ENCODE results near the gene SGMS2.

Gene SGMS2

GRCh38 chr4:107831140-107831539 is 6.4 kb downstream of the SGMS2 start:
- no peak for DNase-seq

- DNase-seq: no peak
Observed at GRCh38 chr4:107832275-107832807, 7.6 kb downstream of the SGMS2 start.

- no peak for DNase-seq
Observed at GRCh38 chr4:107834241-107834794, 9.6 kb downstream of the SGMS2 start.

GRCh38 chr4:107835406-107835805 is 10.7 kb downstream of the SGMS2 start:
- DNase-seq: no peak

DNA sequence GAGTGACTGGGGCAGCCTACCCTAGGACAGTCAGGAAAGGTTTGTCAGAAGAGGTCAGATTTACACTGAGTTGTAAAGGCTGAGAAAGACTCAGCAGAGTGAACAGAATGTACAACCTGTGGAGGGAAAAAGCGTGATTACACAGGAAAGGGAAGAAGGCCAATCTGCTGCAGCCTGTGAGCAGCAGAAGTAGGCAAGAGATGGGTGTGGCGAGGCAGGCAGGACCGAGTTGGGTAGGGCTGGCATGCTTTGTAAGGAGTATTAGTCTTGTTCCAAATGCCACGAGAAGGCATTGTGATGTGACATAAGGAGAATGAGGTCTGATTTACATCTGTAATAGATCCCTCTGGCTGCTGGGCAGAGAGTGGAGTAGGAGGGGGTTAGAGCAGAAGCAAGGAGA is 12.6 kb downstream of the SGMS2 start:
- DNase-seq: no peak

DNA sequence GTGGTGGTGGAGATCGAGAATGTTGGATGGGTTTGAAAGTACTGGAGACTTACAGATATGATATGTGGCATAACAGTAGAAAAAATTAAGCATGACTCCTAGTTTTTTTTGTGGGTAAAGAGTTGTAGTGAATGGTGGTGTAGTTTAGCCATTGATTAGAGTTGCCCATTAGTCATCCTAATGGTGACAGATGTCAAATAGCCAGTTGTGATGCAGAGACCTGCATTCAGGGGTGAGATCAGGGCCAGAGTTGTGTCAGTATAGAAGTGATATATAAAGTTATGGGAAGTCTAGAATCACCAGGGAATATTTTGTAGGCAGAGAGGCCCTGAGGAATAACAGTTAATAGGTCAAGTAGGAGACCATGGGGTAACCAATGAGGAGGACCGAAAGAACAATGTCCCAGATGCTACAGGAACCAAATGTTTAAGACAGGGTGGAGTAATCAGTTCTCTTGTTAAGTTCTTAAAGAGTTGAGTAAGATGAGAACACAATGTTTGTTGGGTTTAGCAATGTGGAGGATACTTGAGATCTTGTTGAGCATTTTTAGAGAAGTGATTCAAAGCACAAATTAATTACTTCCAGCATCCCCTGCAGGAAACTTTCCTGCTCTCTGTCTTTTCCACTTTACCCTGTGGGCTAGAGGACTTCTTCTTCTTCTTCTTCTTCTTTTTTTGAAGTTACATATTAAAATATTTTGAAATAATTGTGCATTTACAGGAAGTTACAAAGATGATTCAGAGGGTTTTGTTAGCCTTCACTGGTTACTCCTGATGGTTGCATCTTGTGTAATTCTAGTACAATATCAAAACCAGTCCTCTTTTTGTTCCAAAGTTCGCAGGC is 13.3 kb downstream of the SGMS2 start:
- no peak for DNase-seq

DNA sequence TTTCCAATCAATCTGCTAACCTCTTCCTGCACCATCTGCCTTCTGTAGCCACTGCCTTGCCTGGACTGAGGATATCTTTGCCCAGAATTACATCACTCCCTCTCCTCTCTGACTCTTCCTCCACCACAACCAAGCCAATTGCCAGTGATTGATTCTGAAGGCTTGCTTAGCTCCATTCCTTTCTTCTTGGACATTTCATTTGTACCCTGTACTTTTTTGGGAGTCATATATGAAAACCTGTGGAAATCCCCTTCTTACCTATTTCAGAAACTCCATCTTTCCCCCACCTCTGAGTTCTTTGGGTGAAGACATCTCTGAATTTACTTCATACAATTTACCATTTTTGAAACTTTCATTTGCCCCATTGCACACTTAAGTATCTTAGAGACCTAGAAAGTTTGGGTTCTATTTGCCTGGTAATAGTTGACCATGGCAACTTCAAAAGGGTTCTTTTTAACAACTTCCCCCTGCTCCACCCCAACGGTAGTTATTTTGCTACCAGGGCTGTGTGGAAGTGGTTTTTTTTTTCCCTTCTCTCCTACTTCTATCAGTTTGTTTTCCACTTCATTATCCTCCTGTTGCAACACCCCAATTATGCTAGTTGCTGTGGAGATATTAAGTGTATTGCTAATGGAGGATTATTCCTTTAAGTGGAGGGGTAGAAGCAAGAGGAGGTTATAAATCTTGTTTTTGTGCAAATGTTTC is 14.3 kb downstream of the SGMS2 start:
- DNase-seq: no peak

DNA sequence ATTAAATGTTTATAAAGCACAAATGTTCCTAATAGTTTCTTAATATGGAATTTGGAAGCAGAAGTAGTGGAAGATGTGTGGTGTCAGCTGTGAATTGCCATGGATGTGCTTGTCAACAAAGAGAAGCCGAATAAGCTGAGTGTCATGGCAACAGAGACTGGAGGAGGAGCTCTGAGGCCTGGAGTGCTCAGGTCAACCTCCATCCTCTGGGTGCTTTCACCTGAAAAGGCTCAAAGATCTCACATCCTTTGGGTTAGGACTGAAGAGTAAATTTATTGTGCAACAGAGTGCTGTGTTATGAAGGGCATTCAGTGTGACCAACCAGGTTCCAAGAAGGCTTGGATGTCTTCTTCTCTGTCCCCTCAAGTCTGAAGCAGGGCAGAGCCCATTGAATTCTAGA is 18.7 kb downstream of the SGMS2 start:
- no peak for DNase-seq

DNA sequence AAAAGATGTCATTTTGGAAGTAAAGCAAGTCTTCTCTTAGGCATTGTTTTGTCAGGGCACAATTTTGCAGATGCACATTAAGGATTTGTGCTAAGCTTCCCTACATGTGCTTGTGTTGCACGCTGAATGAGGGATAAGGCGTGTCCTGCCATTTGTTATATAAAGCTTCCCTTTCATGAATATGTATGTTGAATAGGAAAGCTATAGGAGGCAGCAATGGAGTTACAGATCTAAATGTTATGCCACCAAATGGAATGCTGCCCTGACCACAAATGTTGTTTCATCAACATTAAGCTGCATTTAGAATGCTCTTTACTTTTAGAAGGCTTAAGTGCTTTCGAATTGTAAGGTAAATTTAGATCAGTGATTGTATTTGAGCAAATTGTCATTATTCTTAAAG is 20.9 kb downstream of the SGMS2 start:
- no peak for DNase-seq

DNA sequence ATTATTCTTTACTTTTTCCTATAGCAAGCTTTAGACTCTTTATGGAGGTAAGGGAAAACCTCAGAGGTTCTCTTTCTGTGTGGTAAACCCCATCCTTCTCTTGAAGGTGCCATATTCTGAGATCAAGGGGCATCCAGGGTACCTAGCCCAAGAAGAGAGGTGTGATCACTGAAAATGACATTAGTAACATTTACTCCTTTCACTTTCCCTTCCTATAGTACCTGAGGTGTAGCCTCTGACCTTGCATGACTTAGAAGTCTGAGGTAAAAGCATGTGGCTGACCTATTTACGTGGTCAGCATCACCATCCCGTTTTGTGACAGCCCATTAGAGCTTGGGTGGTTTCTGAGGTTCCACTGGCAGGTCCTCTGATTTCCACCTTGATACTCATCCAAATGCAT is 25.7 kb downstream of the SGMS2 start:
- no peak for DNase-seq

DNA sequence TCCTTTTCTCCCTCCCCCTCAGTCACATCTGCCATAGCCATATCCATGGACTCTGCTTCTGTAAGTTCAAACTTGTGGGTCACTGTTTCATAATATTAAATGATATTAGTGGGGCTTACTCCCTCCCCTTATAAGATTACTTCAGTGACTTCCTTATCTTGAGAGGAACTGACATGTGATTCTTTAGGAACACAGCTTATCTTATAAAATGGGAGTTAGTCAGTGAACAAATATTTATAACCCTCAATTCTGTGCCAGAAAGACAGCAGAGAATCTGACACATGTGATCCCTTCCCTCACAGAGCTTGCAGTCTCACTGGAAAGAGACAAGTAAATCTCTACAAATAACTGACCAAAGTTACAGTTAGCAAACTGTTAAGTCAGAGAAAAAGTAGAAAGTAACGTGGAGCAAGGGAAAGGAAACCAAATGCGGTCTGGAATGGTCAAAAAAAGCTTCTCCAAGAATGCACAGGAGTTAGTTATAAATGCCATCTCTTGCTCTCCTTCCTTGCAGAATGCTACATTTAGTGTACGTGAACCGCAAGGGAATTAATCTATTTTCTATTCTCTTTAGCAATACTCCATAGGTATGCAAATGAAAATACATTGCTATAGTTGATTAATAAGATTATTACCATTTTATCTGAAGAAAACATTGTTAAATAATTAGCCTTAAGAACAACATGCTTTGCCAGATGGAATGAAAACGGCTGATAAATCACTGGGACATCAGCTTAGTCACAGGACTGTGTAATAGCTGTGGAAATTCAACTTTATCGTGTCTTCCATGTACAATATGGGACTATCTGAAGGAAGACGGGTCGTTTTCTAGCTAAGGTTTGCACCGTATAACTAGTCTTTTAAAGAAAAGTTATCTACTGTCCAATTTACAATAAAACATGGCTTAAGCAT is 29.0 kb downstream of the SGMS2 start:
- no peak for DNase-seq

DNA sequence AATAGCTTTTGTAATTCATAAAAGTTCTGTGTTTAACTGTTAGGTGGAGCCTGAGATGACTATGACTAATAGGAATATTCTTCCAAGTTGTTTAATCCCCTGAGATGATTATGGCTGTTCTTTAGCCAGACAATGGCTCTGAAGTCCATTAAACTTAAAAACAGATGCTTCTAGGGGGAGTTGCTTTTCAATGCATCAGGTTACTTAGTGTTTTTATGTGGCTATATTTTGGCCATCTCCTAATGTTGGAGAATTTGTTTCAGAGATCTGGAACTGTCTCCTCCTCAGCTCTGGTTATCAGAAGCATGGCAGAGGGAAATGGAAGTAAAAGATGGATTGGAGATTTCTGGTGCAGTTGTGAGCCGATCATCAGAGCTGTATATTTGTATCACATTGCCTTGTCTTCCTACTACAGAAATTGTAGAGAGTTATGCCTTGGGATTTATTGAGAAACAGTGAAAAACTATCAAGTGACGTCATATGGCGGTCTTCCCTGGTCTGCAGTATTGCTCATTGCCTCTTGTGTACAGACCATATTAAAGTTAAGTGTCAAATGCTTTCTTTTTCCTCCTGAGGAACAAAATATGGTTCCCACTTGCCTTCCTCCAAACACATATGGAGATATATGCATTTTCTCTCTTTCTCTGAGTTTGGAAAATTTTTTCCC is 29.8 kb downstream of the SGMS2 start:
- DNase-seq: no peak

- DNase-seq: no peak
Observed at GRCh38 chr4:107855723-107856122, 31.0 kb downstream of the SGMS2 start.

- DNase-seq: no peak
Observed at GRCh38 chr4:107856901-107857300, 32.2 kb downstream of the SGMS2 start.

DNA sequence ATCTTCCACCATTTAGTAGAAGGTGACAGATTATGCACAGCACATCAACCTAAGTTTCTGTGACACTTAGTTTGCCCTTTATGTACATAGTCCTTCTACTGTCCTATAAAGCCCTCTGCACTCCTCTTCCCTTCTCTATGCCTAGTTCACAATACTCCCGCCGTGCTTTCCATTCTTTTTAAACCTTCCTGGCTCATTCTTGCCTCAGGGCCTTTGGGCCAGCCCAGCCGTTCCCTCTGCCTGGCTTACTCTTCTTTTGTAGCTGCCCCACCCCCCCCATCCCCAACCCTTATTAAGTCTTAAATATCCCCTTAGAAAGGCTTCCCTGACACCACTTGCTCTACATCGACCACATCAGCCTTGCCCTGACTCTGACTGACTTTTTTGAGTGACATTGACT is 33.0 kb downstream of the SGMS2 start:
- DNase-seq: no peak

DNA sequence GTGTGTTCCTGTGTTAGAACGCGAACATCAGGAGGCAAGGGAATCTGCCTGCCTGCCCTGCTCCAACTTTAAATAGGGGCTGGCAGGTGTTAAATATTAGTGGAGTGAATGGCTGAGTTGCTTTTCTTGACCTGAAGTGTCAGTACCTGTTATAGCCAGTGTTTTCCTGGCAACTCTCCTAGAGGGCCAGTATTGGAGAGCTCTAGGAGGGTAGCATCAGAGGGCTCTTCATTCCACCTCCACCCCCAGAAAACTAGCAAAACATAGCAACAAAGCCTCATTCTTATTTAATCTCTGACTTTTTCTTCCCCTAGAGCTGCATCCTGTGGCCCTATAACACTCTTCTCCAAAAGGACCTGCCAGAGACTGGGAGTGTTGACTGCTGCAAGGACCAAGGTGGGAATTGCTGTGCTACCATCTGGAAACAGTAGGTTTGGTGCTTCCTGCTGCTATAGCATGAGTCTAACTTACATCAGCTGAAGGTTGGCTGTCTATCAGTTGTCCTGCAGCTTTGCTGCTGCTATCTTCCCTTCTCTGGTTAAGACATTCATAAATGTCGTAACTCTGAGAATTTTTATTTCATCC is 33.5 kb downstream of the SGMS2 start:
- no peak for DNase-seq

- DNase-seq: no peak
Observed at GRCh38 chr4:107862658-107863057, 37.9 kb downstream of the SGMS2 start.

DNA sequence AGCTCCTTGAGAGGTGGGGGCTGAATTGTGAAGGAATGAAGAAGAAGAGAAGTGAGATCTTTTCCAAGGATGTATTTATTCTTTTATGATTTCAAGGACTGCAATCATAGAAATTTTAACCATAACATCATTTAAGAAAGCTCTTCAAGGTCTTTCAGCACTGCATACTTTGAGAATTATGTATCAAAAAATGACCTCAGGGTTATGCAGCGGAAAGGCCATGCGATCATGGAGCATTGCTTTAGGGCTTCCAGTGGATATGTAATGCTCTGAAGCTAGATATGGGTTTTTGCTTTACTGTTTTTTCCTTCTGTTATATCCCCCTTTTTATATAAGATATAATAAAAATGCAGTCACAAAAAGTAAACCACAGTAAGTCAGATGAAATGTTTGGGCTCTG is 38.7 kb downstream of the SGMS2 start:
- no peak for DNase-seq

DNA sequence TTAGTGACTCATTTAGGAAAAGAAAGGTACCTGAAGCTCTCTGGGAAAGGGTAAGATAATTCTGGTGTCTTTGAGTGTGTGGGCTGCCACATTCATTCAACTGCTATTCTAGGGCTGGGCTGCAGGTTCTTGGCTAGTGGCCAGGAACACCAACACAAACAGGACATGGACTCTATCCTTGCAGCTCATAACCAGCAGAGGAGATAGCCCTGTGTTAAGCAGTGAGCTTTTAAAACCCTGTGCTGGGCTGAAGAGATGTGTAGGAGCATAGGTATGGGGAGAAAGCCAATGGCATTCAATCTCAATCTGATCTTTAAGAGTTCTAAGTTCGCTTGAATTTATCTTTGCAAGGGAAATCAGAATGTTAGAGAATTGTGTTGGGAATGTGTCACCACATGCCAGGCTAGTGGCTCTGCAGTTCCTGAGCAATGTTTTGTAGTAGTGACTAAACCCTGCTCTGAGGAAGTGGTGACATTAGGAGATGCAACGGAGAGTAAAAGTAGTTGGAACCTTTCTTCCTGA is 39.2 kb downstream of the SGMS2 start:
- peak; percentile 21 for DNase-seq

- no peak for DNase-seq
Observed at GRCh38 chr4:107866726-107867125, 42.0 kb downstream of the SGMS2 start.

GRCh38 chr4:107870236-107870635 is 45.5 kb downstream of the SGMS2 start:
- no peak for DNase-seq

Data from stimulated activated CD4-positive, alpha-beta T cell treated with anti-CD3 and anti-CD28 coated beads, Interleukin-2, amount 100 ng/mL, for 24 hours (primary cell).